Measurements from ENCODE around the gene IL37.

The IL37 gene

DNA sequence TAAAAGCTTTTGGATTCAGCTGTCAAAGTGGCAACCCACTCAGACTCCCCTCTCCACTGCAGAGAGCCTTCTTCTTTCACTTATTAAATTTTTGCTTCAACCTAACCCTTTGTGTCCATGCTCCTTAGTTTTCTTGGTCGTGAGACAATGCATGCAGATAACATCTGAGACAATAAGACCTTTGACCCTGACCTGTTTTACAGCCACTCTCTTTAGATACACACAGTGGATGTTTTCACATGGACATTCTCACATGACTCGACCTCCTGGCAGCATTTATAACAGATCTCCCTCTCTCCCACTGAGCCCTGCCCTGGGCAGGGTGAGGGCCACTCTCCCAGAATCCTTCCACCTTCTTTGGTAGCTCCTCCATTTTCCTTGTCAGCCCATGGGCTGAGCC is 36.4 kb downstream of the IL37 start:
- no peaks in the 10 kb centered on the region for H3K36me3 ChIP-seq (ENCODE audit: control insufficient read depth, insufficient read depth, low read length)
- no peak overlapping the region for H4K8ac ChIP-seq (ENCODE audit: low read depth, low read length)
- no peak overlapping the region for H2BK120ac ChIP-seq (ENCODE audit: low read depth, low read length)
- no peaks in the 10 kb centered on the region for H3K4me1 ChIP-seq (ENCODE audit: control insufficient read depth, low read depth, low read length)
- H3K9ac ChIP-seq (ENCODE audit: low read length), result no peak overlapping the region
- no peak overlapping the region for H2BK15ac ChIP-seq (replicated peaks; ENCODE audit: low read depth)
- no peak overlapping the region for H3K23ac ChIP-seq (ENCODE audit: low read length)
- no peak overlapping the region for H3K18ac ChIP-seq (ENCODE audit: low read length)
- no peak overlapping the region for H2BK5ac ChIP-seq (ENCODE audit: low read length)
- H3K4me2 ChIP-seq (ENCODE audit: low read length), result no peak overlapping the region
- no peak overlapping the region for H2AK5ac ChIP-seq (ENCODE audit: low read length)
- H3K4me3 ChIP-seq (ENCODE audit: low read length), result no peak overlapping the region
- DNase-seq, result no peak
- no peaks in the 10 kb centered on the region for H3K27me3 ChIP-seq (ENCODE audit: insufficient read depth, low read length, poor library complexity)
- WGBS (ENCODE audit: extremely low coverage, insufficient coverage, low lambda C conversion rate), result no CpG with 5 or more reads among the region's 2 CpGs
- H3K4ac ChIP-seq (ENCODE audit: low read depth, low read length), result no peak overlapping the region
- H3K27ac ChIP-seq (ENCODE audit: low read depth, low read length), result no peak overlapping the region
- H3K79me1 ChIP-seq (ENCODE audit: low read length), result no peaks in the 10 kb centered on the region
- H3K79me2 ChIP-seq (ENCODE audit: control insufficient read depth, insufficient read depth, low read length), result no peaks in the 10 kb centered on the region
- no peak overlapping the region for H3K56ac ChIP-seq (ENCODE audit: low read length)
- H4K5ac ChIP-seq (ENCODE audit: low read length), result no peak overlapping the region

- H3K18ac ChIP-seq (ENCODE audit: low read length), result no peak overlapping the region
- WGBS (ENCODE audit: extremely low coverage, insufficient coverage, low lambda C conversion rate), result no CpG with 5 or more reads among the region's 8 CpGs
- H3K36me3 ChIP-seq (ENCODE audit: control insufficient read depth, insufficient read depth, low read length), result no peaks in the 10 kb centered on the region
- no peak overlapping the region for H2BK120ac ChIP-seq (ENCODE audit: low read depth, low read length)
- H3K27ac ChIP-seq (ENCODE audit: low read depth, low read length), result no peak overlapping the region
- H4K5ac ChIP-seq (ENCODE audit: low read length), result no peak overlapping the region
- H2BK15ac ChIP-seq (replicated peaks; ENCODE audit: low read depth), result no peak overlapping the region
- H2BK5ac ChIP-seq (ENCODE audit: low read length), result no peak overlapping the region
- H4K8ac ChIP-seq (ENCODE audit: low read depth, low read length), result no peak overlapping the region
- H2AK5ac ChIP-seq (ENCODE audit: low read length), result no peak overlapping the region
- H3K4me1 ChIP-seq (ENCODE audit: control insufficient read depth, low read depth, low read length), result no peaks in the 10 kb centered on the region
- no peaks in the 10 kb centered on the region for H3K27me3 ChIP-seq (ENCODE audit: insufficient read depth, low read length, poor library complexity)
- no peak overlapping the region for H3K4me2 ChIP-seq (ENCODE audit: low read length)
- H3K79me1 ChIP-seq (ENCODE audit: low read length), result no peaks in the 10 kb centered on the region
- H3K79me2 ChIP-seq (ENCODE audit: control insufficient read depth, insufficient read depth, low read length), result no peaks in the 10 kb centered on the region
- H3K4ac ChIP-seq (ENCODE audit: low read depth, low read length), result no peak overlapping the region
- no peak for DNase-seq
- H3K56ac ChIP-seq (ENCODE audit: low read length), result no peak overlapping the region
- no peak overlapping the region for H3K4me3 ChIP-seq (ENCODE audit: low read length)
- H3K9ac ChIP-seq (ENCODE audit: low read length), result no peak overlapping the region
- no peak overlapping the region for H3K23ac ChIP-seq (ENCODE audit: low read length)
Measured at GRCh38 chr2:112949456-112949855, 38.5 kb downstream of the IL37 start.

GRCh38 chr2:112954364-112954763 is 43.4 kb downstream of the IL37 start:
- Histone ChIP-seq H3K9ac (ENCODE audit: low read length) (no peak overlapping the region), H2BK15ac (replicated peaks; ENCODE audit: low read depth) (no peak overlapping the region), H2AK5ac (ENCODE audit: low read length) (no peak overlapping the region), H3K36me3 (ENCODE audit: control insufficient read depth, insufficient read depth, low read length) (no peaks in the 10 kb centered on the region), H3K4me2 (ENCODE audit: low read length) (no peak overlapping the region), H2BK120ac (ENCODE audit: low read depth, low read length) (no peak overlapping the region), H3K27me3 (ENCODE audit: insufficient read depth, low read length, poor library complexity) (no peaks in the 10 kb centered on the region), H2BK5ac (ENCODE audit: low read length) (no peak overlapping the region), H3K23ac (ENCODE audit: low read length) (no peak overlapping the region), H3K4ac (ENCODE audit: low read depth, low read length) (no peak overlapping the region), H3K4me1 (ENCODE audit: control insufficient read depth, low read depth, low read length) (no peaks in the 10 kb centered on the region), H3K4me3 (ENCODE audit: low read length) (no peak overlapping the region), H3K79me2 (ENCODE audit: control insufficient read depth, insufficient read depth, low read length) (no peaks in the 10 kb centered on the region), H4K8ac (ENCODE audit: low read depth, low read length) (no peak overlapping the region), H3K18ac (ENCODE audit: low read length) (no peak overlapping the region), H3K79me1 (ENCODE audit: low read length) (no peaks in the 10 kb centered on the region), H4K5ac (ENCODE audit: low read length) (no peak overlapping the region), H3K56ac (ENCODE audit: low read length) (no peak overlapping the region), H3K27ac (ENCODE audit: low read depth, low read length) (no peak overlapping the region)
- no peak for DNase-seq
- WGBS (ENCODE audit: extremely low coverage, insufficient coverage, low lambda C conversion rate), result no CpG with 5 or more reads among the region's 7 CpGs

DNA sequence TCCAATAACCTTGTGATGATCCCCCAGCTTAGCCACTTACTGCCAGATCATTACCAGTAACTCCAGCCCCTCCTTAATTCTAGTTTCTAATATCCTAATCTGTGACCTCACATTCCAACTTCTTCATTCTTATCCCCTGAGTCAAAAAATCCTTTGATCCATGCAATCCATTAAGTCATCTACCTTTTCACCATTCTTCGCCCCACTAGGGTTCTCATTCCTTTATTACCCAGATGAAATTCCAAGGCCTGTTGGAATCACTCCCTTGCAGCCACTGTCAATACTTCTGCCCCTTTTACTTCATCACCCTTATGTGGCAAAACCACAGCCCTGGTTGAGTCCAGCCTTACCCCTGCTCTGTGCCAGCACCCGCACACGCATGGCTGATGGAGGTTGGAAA is 46.5 kb downstream of the IL37 start:
- Histone ChIP-seq H2BK120ac (ENCODE audit: low read depth, low read length) (no peak overlapping the region), H4K5ac (ENCODE audit: low read length) (no peak overlapping the region), H3K23ac (ENCODE audit: low read length) (no peak overlapping the region), H3K79me2 (ENCODE audit: control insufficient read depth, insufficient read depth, low read length) (no peaks in the 10 kb centered on the region), H3K4ac (ENCODE audit: low read depth, low read length) (no peak overlapping the region), H3K4me2 (ENCODE audit: low read length) (no peak overlapping the region), H3K27ac (ENCODE audit: low read depth, low read length) (no peak overlapping the region), H3K9ac (ENCODE audit: low read length) (no peak overlapping the region), H3K79me1 (ENCODE audit: low read length) (no peaks in the 10 kb centered on the region), H2BK5ac (ENCODE audit: low read length) (no peak overlapping the region), H2BK15ac (replicated peaks; ENCODE audit: low read depth) (no peak overlapping the region), H3K18ac (ENCODE audit: low read length) (no peak overlapping the region), H4K8ac (ENCODE audit: low read depth, low read length) (no peak overlapping the region), H3K4me3 (ENCODE audit: low read length) (no peak overlapping the region), H3K4me1 (ENCODE audit: control insufficient read depth, low read depth, low read length) (no peaks in the 10 kb centered on the region), H3K56ac (ENCODE audit: low read length) (no peak overlapping the region), H3K36me3 (ENCODE audit: control insufficient read depth, insufficient read depth, low read length) (no peaks in the 10 kb centered on the region), H2AK5ac (ENCODE audit: low read length) (no peak overlapping the region), H3K27me3 (ENCODE audit: insufficient read depth, low read length, poor library complexity) (no peaks in the 10 kb centered on the region)
- peak; percentile 35 for DNase-seq
- no CpG with 5 or more reads among the region's 3 CpGs for WGBS (ENCODE audit: extremely low coverage, insufficient coverage, low lambda C conversion rate)

GRCh38 chr2:112958428-112959108 is 47.6 kb downstream of the IL37 start:
- H2BK5ac ChIP-seq (ENCODE audit: low read length), result no peak overlapping the region
- DNase-seq, result peak; percentile 69
- WGBS (ENCODE audit: extremely low coverage, insufficient coverage, low lambda C conversion rate), result no CpG with 5 or more reads among the region's 9 CpGs

More at GRCh38 chr2:112958428-112959108, 47.6 kb downstream of the IL37 start:
- H4K5ac ChIP-seq (ENCODE audit: low read length), result no peak overlapping the region
- no peak overlapping the region for H3K23ac ChIP-seq (ENCODE audit: low read length)
- no peak overlapping the region for H3K4ac ChIP-seq (ENCODE audit: low read depth, low read length)
- no peak overlapping the region for H3K4me2 ChIP-seq (ENCODE audit: low read length)
- H3K27me3 ChIP-seq (ENCODE audit: insufficient read depth, low read length, poor library complexity), result no peaks in the 10 kb centered on the region
- no peak overlapping the region for H3K18ac ChIP-seq (ENCODE audit: low read length)
- H4K8ac ChIP-seq (ENCODE audit: low read depth, low read length), result no peak overlapping the region
- no peak overlapping the region for H3K56ac ChIP-seq (ENCODE audit: low read length)
- H3K4me3 ChIP-seq (ENCODE audit: low read length), result no peak overlapping the region
- H3K9ac ChIP-seq (ENCODE audit: low read length), result no peak overlapping the region
- no peak overlapping the region for H2BK15ac ChIP-seq (replicated peaks; ENCODE audit: low read depth)
- no peaks in the 10 kb centered on the region for H3K4me1 ChIP-seq (ENCODE audit: control insufficient read depth, low read depth, low read length)
- H3K36me3 ChIP-seq (ENCODE audit: control insufficient read depth, insufficient read depth, low read length), result no peaks in the 10 kb centered on the region
- H2BK120ac ChIP-seq (ENCODE audit: low read depth, low read length), result no peak overlapping the region
- H2AK5ac ChIP-seq (ENCODE audit: low read length), result no peak overlapping the region
- H3K79me1 ChIP-seq (ENCODE audit: low read length), result no peaks in the 10 kb centered on the region
- H3K79me2 ChIP-seq (ENCODE audit: control insufficient read depth, insufficient read depth, low read length), result no peaks in the 10 kb centered on the region
- H3K27ac ChIP-seq (ENCODE audit: low read depth, low read length), result no peak overlapping the region

All from mesendoderm (in vitro differentiated cells).